Upper lobe of left lung (tissue), 6 donors: ENCODE data around the gene ASIC4. TPM values are rescaled to one million over a fixed set of nuclear protein-coding genes. Genes with fewer than 3 reads are reported as not detected.

ENCODE experiments used
- ATAC-seq, 2 donors: fragments of 200-7000 bp; cut with Tn5 transposase; one replicate each; pipeline ENCODE4 v1.9.1; 2022; ENCODE audit warnings: mild to moderate bottlenecking in 2 of 2, moderate library complexity in 2 of 2; ENCODE audit not compliant: low FRiP score in 2 of 2
- DNase-seq, 2 donors: peaks; one replicate each; pipeline ENCODE4 v3.0.0-alpha.2; 2019 to 2020
- H3K27ac ChIP-seq, 4 donors: fragments of 200-600 bp; sonication (generic); one replicate each; pipeline ENCODE4 v1.5.1; 2016 to 2019
- H3K27me3 ChIP-seq, 4 donors: fragments of 200-600 bp; sonication (generic); one replicate each; pipeline ENCODE4 v1.5.1; 2017 to 2019
- H3K36me3 ChIP-seq, 4 donors: fragments of 200-600 bp; sonication (generic); one replicate each; pipeline ENCODE4 v1.5.1; 2016 to 2019
- H3K4me1 ChIP-seq, 4 donors: fragments of 200-600 bp; sonication (generic); one replicate each; pipeline ENCODE4 v1.5.1; 2018 to 2019
- H3K4me3 ChIP-seq, 4 donors: fragments of 200-600 bp; sonication (generic); one replicate each; pipeline ENCODE4 v1.5.1; 2017 to 2019; ENCODE audit warnings: mild to moderate bottlenecking in 2 of 4, moderate library complexity in 1 of 4
- H3K9me3 ChIP-seq, 4 donors: fragments of 200-600 bp; sonication (generic); one replicate each; pipeline ENCODE4 v1.5.1; 2018 to 2019
- CTCF ChIP-seq, 6 experiments: fragments of 450-650 bp in 4 of 6; fragments of 200-600 bp in 2 of 6; sonication (generic) in 2 of 6; IDR thresholded peaks; one replicate each; pipeline ENCODE4 v1.5.1; 2016 to 2019; ENCODE audit warnings: antibody characterized with exemption in 6 of 6
- EP300 ChIP-seq, 4 donors: sonication (generic); formaldehyde crosslinking; IDR thresholded peaks; one replicate each; pipeline ENCODE4 v1.5.1; 2017; ENCODE audit warnings: antibody characterized with exemption in 4 of 4, control low read depth in 2 of 4
- POLR2A ChIP-seq, 4 donors: fragments of 450-650 bp; IDR thresholded peaks; one replicate each; pipeline ENCODE4 v1.5.1; 2016 to 2017; ENCODE audit warnings: antibody characterized with exemption in 4 of 4, mild to moderate bottlenecking in 2 of 4
- POLR2AphosphoS5 ChIP-seq, 2 donors: sonication (generic); formaldehyde crosslinking; IDR thresholded peaks; one replicate each; pipeline ENCODE4 v1.5.1; 2017; ENCODE audit warnings: antibody characterized with exemption in 2 of 2
- WGBS, 2 donors: methylation state at CpG; one replicate each; pipeline ENCODE4 v1.1.5; 2017 to 2018; 5-methylcytosine and 5-hydroxymethylcytosine counted together
- total RNA-seq, 6 donors: library from RNA; depleted of rRNA in 4 of 6; stranded (reverse); fragments of >200 nt in 4 of 6; gene quantifications; one replicate each; pipeline versions ENCODE4 v1.1.0 to v1.2.1, GENCODE V29; 2016 to 2021
- donor health status: DM: no; HTN: no; CAD: no; lungs with moderate emphysema.
- donor health status: DM: no; HTN: yes; CAD: no; lungs with severe emphysema.

Gene ASIC4, protein sequence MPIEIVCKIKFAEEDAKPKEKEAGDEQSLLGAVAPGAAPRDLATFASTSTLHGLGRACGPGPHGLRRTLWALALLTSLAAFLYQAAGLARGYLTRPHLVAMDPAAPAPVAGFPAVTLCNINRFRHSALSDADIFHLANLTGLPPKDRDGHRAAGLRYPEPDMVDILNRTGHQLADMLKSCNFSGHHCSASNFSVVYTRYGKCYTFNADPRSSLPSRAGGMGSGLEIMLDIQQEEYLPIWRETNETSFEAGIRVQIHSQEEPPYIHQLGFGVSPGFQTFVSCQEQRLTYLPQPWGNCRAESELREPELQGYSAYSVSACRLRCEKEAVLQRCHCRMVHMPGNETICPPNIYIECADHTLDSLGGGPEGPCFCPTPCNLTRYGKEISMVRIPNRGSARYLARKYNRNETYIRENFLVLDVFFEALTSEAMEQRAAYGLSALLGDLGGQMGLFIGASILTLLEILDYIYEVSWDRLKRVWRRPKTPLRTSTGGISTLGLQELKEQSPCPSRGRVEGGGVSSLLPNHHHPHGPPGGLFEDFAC
- under 1 TPM in 3 of 6 donors, not detected in 3; 0.20 to 0.34 (median 0.29) TPM for total RNA-seq

- ATAC-seq (no peak), DNase-seq (no peak)
- no peak for TF ChIP-seq POLR2AphosphoS5 (IDR thresholded peaks at IDR 0.05)
- no peak for TF ChIP-seq POLR2A (IDR thresholded peaks at IDR 0.05)
- no peak for TF ChIP-seq CTCF (IDR thresholded peaks at IDR 0.05)
- no peak for TF ChIP-seq EP300 (IDR thresholded peaks at IDR 0.05)
- Histone ChIP-seq H3K27me3 (peaks cover 0 to 46% (median 25%) of the 10 kb centered on the region in 4 donors), H3K4me3 (no peak within 1 kb of the TSS), H3K4me1 (peaks cover 17 to 25% (median 21%) of the 10 kb centered on the region in 4 donors), H3K9me3 (no peaks in the 10 kb centered on the region), H3K27ac (no peak within 1 kb of the TSS), H3K36me3 (no peaks in the 10 kb centered on the region)
- 7% methylated on average over 23 of the region's 31 CpGs; no CpG with 5 or more reads in 1 of the 2 donors for WGBS, 2 donors
These were observed at the start of gene ASIC4 for GRCh38 chr2:219514196-219514761. Gene ASIC4, plus strand, starts transcription at chr2:219514482. Its CDS starts 243 bp downstream, at chr2:219514725.

- TF ChIP-seq EP300 (IDR thresholded peaks at IDR 0.05): no peak
- TF ChIP-seq CTCF (IDR thresholded peaks at IDR 0.05): no peak
- no peak for TF ChIP-seq POLR2A (IDR thresholded peaks at IDR 0.05)
- no peak for TF ChIP-seq POLR2AphosphoS5 (IDR thresholded peaks at IDR 0.05)
- no peaks in the 10 kb centered on the region for H3K9me3 ChIP-seq
- H3K4me1 ChIP-seq: no peaks in the 10 kb centered on the region
- ATAC-seq: no peak
- no peak overlapping the region for H3K27ac ChIP-seq
- no peaks in the 10 kb centered on the region for H3K36me3 ChIP-seq
- no peaks in the 10 kb centered on the region for H3K27me3 ChIP-seq
- WGBS, 2 donors: 85 to 90% methylated on average over 41 to 47 of the region's 47 CpGs
- H3K4me3 ChIP-seq: no peak overlapping the region
- DNase-seq: peak in 1 of 2 donors; percentile 74
These were observed 48.4 kb upstream of the ASIC4 start for GRCh38 chr2:219465659-219466561.

- WGBS, 2 donors: 72 to 87% methylated on average over 15 to 27 of the region's 28 CpGs
These were observed 47.2 kb upstream of the ASIC4 start for GRCh38 chr2:219466816-219467735.

More at GRCh38 chr2:219466816-219467735, 47.2 kb upstream of the ASIC4 start:
- Histone ChIP-seq H3K4me1 (no peaks in the 10 kb centered on the region), H3K36me3 (no peaks in the 10 kb centered on the region), H3K27ac (no peak overlapping the region), H3K9me3 (no peaks in the 10 kb centered on the region), H3K4me3 (no peak overlapping the region), H3K27me3 (no peaks in the 10 kb centered on the region)
- no peak for TF ChIP-seq POLR2AphosphoS5 (IDR thresholded peaks at IDR 0.05)
- TF ChIP-seq POLR2A (IDR thresholded peaks at IDR 0.05): no peak
- TF ChIP-seq EP300 (IDR thresholded peaks at IDR 0.05): no peak
- TF ChIP-seq CTCF (IDR thresholded peaks at IDR 0.05): no peak
- ATAC-seq (no peak), DNase-seq (peak in 1 of 2 donors; percentile 78)
